Adrenal gland (tissue), 12 donors: Measurements from ENCODE around the gene DCTD. TPM values are rescaled to one million over a fixed set of nuclear protein-coding genes. Genes with fewer than 3 reads are reported as not detected.

ENCODE experiments used
- DNase-seq, 7 donors: peaks; one replicate each; pipeline ENCODE4 v3.0.0-alpha.2; 2019 to 2020
- H3K27ac ChIP-seq, 5 donors: fragments of 200-600 bp; sonication (generic) in 4 of 5; 1 replicate in 3 of 5; 2 replicates in 2 of 5; pipeline versions ENCODE4 v1.5.1 to v1.8.0; 2016 to 2020; ENCODE audit warnings: mild to moderate bottlenecking in 1 of 5
- H3K27me3 ChIP-seq: fragments of 200-600 bp; 2 replicates; pipeline ENCODE4 v1.8.0; 2021
- H3K36me3 ChIP-seq, 2 donors: fragments of 200-600 bp; replicated peaks in 1 of 2; 1 replicate in 1 of 2; 2 replicates in 1 of 2; pipeline versions ENCODE4 v1.5.1 to v1.8.0; 2018 to 2022
- H3K4me1 ChIP-seq, 2 donors: fragments of 200-600 bp; replicated peaks in 1 of 2; 1 replicate in 1 of 2; 2 replicates in 1 of 2; pipeline versions ENCODE4 v1.5.1 to v1.8.0; 2018 to 2021
- H3K4me3 ChIP-seq, 4 donors: fragments of 200-600 bp; sonication (generic) in 3 of 4; one replicate each; pipeline ENCODE4 v1.5.1; 2016 to 2018
- H3K9me3 ChIP-seq, 3 donors: fragments of 200-600 bp; sonication (generic) in 1 of 3; replicated peaks in 1 of 3; 1 replicate in 2 of 3; 2 replicates in 1 of 3; pipeline versions ENCODE4 v1.5.1 to v1.8.0; 2016 to 2021
- POLR2A ChIP-seq, 2 donors: fragments of 450-650 bp; IDR thresholded peaks; one replicate each; pipeline ENCODE4 v1.6.1; 2017; ENCODE audit warnings: antibody characterized with exemption in 2 of 2, mild to moderate bottlenecking in 2 of 2, moderate library complexity in 1 of 2
- WGBS, 4 donors: extraction: QIAGEN DNeasy Blood & Tissue Kit in 2 of 4; methylation state at CpG; one replicate each; pipeline versions ENCODE4 v1.1.5 to v1.1.7; 2013 to 2017; 5-methylcytosine and 5-hydroxymethylcytosine counted together
- intact Hi-C, 2 donors: fragments of 100-400 bp; cut with DNase I; formaldehyde crosslinking; loops; one replicate each; pipeline versions ENCODE4 v1.14.1 to v1.15.0; 2022 to 2023
- polyA plus RNA-seq, 3 donors: library from polyadenylated mRNA; stranded (reverse); fragments of 200-250 nt in 2 of 3; fragments of 350-450 nt in 1 of 3; fragmentation: Illumina TruSeq in 1 of 3; extraction: RNeasy Lipid Tissue Mini Kit (QIAGEN cat#74804) in 1 of 3; gene quantifications; one replicate each; pipeline ENCODE4 v1.2.3, GENCODE V29; 2013 to 2014
- total RNA-seq, 9 donors: library from RNA; depleted of rRNA in 4 of 9; stranded (reverse); fragments of >200 nt in 4 of 9; fragments of 120-200 nt in 1 of 9; fragmentation: NEBNext Ultra II Directional in 1 of 9; extraction: Animal tissue kit (Norgen Biotek cat#: 25700) in 1 of 9; gene quantifications; one replicate each; pipeline versions ENCODE4 v1.1.0 to v1.2.4, GENCODE V29; 2013 to 2023
- TF ChIP-seq, protein P1 (sequence below), 6 experiments: fragments of 450-650 bp in 4 of 6; fragments of 200-600 bp in 2 of 6; sonication (generic) in 1 of 6; IDR thresholded peaks; 1 replicate in 5 of 6; 2 replicates in 1 of 6; pipeline versions ENCODE4 v1.5.1 to v1.8.0; 2016 to 2021; ENCODE audit warnings: antibody characterized with exemption in 6 of 6, mild to moderate bottlenecking in 2 of 6, moderate library complexity in 1 of 6
- donor health status: healthy with polysubstance abuse.
- donor health status: Bipolar disorder and iron deficiency.
- donor health status: DM: yes; HTN: yes; CAD: no.
- donor health status: DM: no; HTN: no; CAD: no.
- donor health status: DM: no; HTN: no; CAD: no.
- donor health status: DM: yes; HTN: yes; CAD: no.

Gene DCTD
- total and polyA plus RNA-seq, 12 donors = 54.5 to 254 (median 126) TPM

DNA sequence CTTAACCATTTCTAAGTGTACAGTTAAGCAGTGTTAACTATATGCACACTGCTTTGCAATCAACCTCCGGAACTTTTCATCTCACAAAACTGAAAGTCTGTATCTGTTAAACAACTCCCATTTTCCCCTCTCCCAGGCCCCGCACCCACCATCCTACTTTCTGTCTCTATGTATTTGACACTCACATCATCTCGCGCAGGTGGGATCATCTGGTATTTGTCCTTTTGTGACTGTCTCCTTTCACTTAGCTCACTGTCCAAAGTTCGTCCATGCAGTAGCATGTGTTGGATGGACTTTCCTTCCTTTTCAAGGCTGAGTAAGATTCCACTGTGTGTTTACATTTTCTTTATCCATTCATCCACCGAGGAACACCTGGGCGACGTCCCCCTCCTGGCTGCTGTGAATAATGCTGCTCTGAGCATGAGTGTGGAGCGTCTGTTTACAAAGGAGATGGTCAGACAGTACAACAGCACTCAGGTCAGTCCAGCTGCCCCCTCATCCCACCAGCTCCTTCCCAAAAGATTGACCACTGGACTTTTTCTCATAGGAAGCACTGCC is 39.8 kb downstream of the DCTD start:
- 90 to 97% (median 94%) methylated on average over 9 of the region's 9 CpGs for WGBS, 4 donors
- H3K27me3 ChIP-seq = no peaks in the 10 kb centered on the region
- H3K36me3 ChIP-seq = no peaks in the 10 kb centered on the region
- DNase-seq = no peak
- no peak overlapping the region for H3K4me3 ChIP-seq
- peaks cover 0 to 32% of the 10 kb centered on the region in 2 donors for H3K4me1 ChIP-seq
- TF ChIP-seq, protein P1, sequence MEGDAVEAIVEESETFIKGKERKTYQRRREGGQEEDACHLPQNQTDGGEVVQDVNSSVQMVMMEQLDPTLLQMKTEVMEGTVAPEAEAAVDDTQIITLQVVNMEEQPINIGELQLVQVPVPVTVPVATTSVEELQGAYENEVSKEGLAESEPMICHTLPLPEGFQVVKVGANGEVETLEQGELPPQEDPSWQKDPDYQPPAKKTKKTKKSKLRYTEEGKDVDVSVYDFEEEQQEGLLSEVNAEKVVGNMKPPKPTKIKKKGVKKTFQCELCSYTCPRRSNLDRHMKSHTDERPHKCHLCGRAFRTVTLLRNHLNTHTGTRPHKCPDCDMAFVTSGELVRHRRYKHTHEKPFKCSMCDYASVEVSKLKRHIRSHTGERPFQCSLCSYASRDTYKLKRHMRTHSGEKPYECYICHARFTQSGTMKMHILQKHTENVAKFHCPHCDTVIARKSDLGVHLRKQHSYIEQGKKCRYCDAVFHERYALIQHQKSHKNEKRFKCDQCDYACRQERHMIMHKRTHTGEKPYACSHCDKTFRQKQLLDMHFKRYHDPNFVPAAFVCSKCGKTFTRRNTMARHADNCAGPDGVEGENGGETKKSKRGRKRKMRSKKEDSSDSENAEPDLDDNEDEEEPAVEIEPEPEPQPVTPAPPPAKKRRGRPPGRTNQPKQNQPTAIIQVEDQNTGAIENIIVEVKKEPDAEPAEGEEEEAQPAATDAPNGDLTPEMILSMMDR (IDR thresholded peaks at IDR 0.05) = no peak
- no peak for TF ChIP-seq POLR2A (IDR thresholded peaks at IDR 0.05)
- no peak overlapping the region for H3K27ac ChIP-seq
- H3K9me3 ChIP-seq = no peaks in the 10 kb centered on the region
- intact Hi-C loops = no loop called here

DNA sequence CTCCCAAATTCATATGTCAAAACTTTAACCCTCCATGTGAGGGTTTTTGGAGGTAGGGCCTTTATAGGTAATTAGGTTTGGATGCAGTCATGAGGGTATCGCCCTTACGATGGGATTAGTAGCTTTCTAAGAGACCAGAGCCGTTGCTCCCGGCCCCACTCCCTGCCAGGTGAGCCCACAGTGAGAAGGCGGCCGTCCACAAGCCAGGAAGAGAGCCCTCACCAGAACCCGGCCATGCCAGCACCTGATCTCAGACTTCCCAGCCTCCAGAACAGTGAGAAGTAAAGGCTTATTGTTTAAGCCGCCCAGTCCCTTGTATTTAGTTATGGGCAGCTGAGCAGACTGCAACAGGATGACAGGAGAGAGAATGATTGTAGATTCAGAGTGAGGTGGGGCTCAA is 40.8 kb downstream of the DCTD start:
- Histone ChIP-seq H3K36me3 (no peaks in the 10 kb centered on the region), H3K27ac (no peak overlapping the region), H3K4me3 (no peak overlapping the region), H3K9me3 (no peaks in the 10 kb centered on the region), H3K27me3 (no peaks in the 10 kb centered on the region), H3K4me1 (peaks cover 0 to 24% of the 10 kb centered on the region in 2 donors)
- intact Hi-C loops = no loop called here
- DNase-seq = no peak
- WGBS, 4 donors = 87 to 97% (median 96%) methylated on average over 3 to 8 of the region's 8 CpGs
- TF ChIP-seq, protein P1 (IDR thresholded peaks at IDR 0.05) = no peak
- no peak for TF ChIP-seq POLR2A (IDR thresholded peaks at IDR 0.05)

DNA sequence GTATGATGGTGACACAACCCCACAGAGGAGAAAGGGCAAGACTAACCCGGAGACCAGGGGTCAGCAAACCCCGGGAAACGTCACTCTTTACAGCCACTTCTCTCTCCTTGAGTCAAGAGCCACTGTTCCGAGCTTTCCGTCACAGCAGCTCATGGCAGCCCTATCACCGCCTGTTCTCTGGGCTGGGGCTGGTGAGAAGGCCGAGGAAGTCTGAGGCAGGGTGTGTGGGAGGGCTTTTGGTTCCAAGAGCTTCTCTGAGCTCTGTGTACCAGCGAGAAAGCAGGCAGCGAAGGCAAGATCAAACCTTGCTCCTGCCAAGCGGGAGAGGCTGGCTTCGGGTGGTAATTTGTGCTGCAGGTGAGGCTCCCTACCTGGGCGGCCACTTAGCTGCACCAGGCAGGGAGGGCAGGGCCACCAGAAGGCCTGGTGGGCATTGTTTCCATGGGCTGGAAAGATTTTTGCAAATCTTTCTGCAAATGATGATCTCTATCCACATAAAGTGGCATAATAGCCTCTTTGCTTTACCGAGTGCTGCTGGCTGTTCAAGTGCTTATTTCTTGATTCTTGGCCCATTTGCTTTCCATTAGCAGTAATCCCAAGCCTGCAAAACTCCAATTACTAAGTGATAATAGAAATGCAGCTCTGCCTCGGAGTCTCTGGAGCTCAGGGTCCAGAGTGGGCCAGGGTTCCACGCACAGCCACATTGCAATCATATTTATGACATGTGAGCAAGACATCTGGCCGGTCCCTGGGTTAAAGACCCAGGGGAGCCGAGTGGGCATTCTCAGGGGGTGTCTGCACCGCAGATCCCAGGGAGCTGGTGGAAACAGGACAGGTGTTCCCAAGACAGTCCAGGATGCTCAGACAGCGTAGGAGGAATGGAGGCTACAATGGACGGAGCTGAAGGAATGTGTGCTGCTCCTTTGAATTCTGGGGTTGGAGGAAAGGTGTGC is 41.5 kb downstream of the DCTD start:
- intact Hi-C loops = no loop called here

DNA sequence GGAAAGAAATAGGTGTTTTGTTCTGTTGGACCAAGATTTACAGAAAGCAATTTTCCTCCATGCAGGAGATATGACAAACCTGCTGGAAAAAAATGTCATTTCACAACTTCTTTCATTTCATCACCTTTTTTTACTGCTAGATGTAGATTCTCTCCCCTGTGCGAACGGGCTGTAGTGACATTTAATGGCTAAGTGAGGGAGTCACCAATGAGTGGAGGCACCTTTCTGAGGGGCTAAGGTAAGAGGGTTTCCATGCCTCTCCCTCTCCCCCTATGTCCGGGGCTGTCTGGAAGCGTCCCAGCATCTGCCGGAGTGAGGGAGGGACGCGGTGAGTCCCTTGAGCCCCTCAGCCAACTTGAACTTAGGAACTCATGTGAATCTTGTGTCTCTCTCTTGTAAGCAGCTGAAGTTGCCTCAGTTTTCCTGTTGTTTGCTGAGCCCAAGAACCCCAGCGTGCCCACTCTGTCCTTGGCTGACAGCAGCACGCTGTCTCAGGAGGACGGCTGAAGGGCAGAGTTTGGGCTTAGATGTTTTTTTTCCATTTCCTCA is 42.3 kb downstream of the DCTD start:
- TF ChIP-seq, protein P1 (IDR thresholded peaks at IDR 0.05) = no peak
- no peak for TF ChIP-seq POLR2A (IDR thresholded peaks at IDR 0.05)
- intact Hi-C loops = no loop called here
- Histone ChIP-seq H3K4me1 (peaks cover 0 to 10% of the 10 kb centered on the region in 2 donors), H3K9me3 (no peaks in the 10 kb centered on the region), H3K27ac (no peak overlapping the region), H3K27me3 (no peaks in the 10 kb centered on the region), H3K36me3 (no peaks in the 10 kb centered on the region), H3K4me3 (no peak overlapping the region)
- DNase-seq = no peak
- WGBS, 4 donors = 78 to 89% (median 84%) methylated on average over 10 of the region's 10 CpGs

More for the DNA sequence above, 41.5 kb downstream of the DCTD start:
- WGBS, 4 donors = 80 to 92% (median 89%) methylated on average over 14 to 20 of the region's 20 CpGs
- no peaks in the 10 kb centered on the region for H3K36me3 ChIP-seq
- H3K27ac ChIP-seq = no peak overlapping the region
- TF ChIP-seq, protein P1 (IDR thresholded peaks at IDR 0.05) = no peak
- no peak for TF ChIP-seq POLR2A (IDR thresholded peaks at IDR 0.05)
- peaks cover 0 to 17% of the 10 kb centered on the region in 2 donors for H3K4me1 ChIP-seq
- H3K27me3 ChIP-seq = no peaks in the 10 kb centered on the region
- no peak overlapping the region for H3K4me3 ChIP-seq
- DNase-seq = no peak
- no peaks in the 10 kb centered on the region for H3K9me3 ChIP-seq
